Neuron (in vitro differentiated cells): Measurements from ENCODE around the gene CD300LD.
"Not testable (repeated sequence)": the region's sequence is repeated elsewhere in the genome, so short reads cannot be mapped to it uniquely, and the experiment has no call there.

Source experiments
- H2AFZ ChIP-seq: one replicate; pipeline ENCODE4 v1.6.1; 2013; ENCODE audit warnings: low read depth, mild to moderate bottlenecking, inconsistent platforms, low read length, moderate library complexity
- H3K27me3 ChIP-seq: one replicate; pipeline ENCODE4 v1.6.1; 2013; ENCODE audit warnings: low read length; ENCODE audit not compliant: insufficient read depth
- H3K36me3 ChIP-seq: one replicate; pipeline ENCODE4 v1.6.1; 2013; ENCODE audit warnings: low read length; ENCODE audit not compliant: insufficient read depth
- H3K4me1 ChIP-seq: one replicate; pipeline ENCODE4 v1.6.1; 2013; ENCODE audit warnings: low read length; ENCODE audit not compliant: insufficient read depth
- H3K4me3 ChIP-seq: 2 replicates; pipeline ENCODE4 v1.5.1; 2013; ENCODE audit warnings: mild to moderate bottlenecking, low read length, moderate library complexity
- H3K9me3 ChIP-seq: one replicate; pipeline ENCODE4 v1.6.1; 2013; ENCODE audit warnings: low read length

Gene CD300LD

DNA sequence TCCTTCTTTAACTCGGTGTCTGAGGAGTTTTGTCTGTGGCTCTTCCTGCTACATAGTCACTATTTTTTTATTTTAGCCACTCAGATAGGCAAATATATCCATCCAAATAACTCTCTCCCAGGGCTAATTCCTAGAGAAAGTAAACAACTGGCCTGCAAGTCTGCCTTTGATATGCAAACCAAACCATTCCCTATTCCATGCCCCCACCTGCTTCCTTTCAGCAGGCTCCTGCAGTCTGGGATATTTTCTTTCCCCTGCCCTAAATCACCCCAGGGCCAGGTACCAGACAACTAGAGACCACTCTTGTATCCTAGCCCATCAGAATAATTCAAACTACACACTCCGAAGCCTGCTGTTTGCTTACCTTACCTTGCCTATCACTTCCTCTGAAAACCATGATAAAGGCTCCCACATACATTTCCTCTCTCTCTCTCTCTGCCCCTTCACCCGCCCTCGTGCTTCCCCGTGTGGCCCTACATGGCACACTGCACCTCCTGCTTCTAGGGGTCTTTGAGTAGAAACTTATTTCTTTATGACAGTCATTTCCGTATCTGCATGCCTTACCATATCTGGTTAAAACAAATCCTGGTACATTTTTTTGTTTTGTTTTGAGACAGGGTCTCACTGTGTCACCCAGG is 33.1 kb downstream of the CD300LD start:
- H3K4me1 ChIP-seq: no peaks in the 10 kb centered on the region
- H3K4me3 ChIP-seq: no peak overlapping the region
- no peaks in the 10 kb centered on the region for H3K9me3 ChIP-seq
- H3K27me3 ChIP-seq: peaks cover 2% of the 10 kb centered on the region
- no peak overlapping the region for H2AFZ ChIP-seq
- no peaks in the 10 kb centered on the region for H3K36me3 ChIP-seq

GRCh38 chr17:74558402-74558801 is 33.7 kb downstream of the CD300LD start:
- not testable (repeated sequence) for H2AFZ ChIP-seq, H3K4me1 ChIP-seq, H3K4me3 ChIP-seq, H3K9me3 ChIP-seq, H3K27me3 ChIP-seq, H3K36me3 ChIP-seq

GRCh38 chr17:74555427-74555940 is 36.6 kb downstream of the CD300LD start:
- no peaks in the 10 kb centered on the region for H3K36me3 ChIP-seq
- no peak overlapping the region for H2AFZ ChIP-seq
- no peaks in the 10 kb centered on the region for H3K9me3 ChIP-seq
- H3K27me3 ChIP-seq: no peaks in the 10 kb centered on the region
- H3K4me1 ChIP-seq: peaks cover 14% of the 10 kb centered on the region
- no peak overlapping the region for H3K4me3 ChIP-seq

DNA sequence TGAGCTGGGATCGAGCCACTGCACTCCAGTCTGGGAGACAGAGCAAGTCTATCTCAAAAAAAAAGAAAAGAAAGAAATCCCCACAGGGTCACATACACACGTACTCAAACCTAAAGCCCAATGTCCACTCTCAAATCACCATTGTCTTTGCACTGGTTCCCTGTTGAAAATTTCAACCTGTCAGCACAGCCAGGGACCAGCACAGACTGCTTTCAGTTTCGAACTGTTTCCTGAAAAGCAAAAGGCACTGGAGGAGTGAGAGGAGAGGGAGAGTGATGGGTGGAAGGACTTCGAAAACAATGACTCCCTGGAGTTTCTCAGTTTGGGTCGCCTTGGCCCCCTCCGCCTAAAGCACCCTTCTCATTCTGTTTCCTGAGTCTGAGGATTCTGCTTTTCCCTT is 37.2 kb downstream of the CD300LD start:
- Histone ChIP-seq H3K4me3 (no peak overlapping the region), H3K9me3 (no peaks in the 10 kb centered on the region), H2AFZ (no peak overlapping the region), H3K27me3 (no peaks in the 10 kb centered on the region), H3K4me1 (peaks cover 14% of the 10 kb centered on the region), H3K36me3 (no peaks in the 10 kb centered on the region)

- Histone ChIP-seq H3K9me3 (no peaks in the 10 kb centered on the region), H3K4me3 (no peak overlapping the region), H2AFZ (no peak overlapping the region), H3K36me3 (no peaks in the 10 kb centered on the region), H3K27me3 (no peaks in the 10 kb centered on the region), H3K4me1 (peaks cover 14% of the 10 kb centered on the region)
These were observed 40.0 kb downstream of the CD300LD start for GRCh38 chr17:74552037-74552436.

GRCh38 chr17:74550602-74551001 is 41.5 kb downstream of the CD300LD start:
- Histone ChIP-seq H3K4me1 (peaks cover 14% of the 10 kb centered on the region), H2AFZ (no peak overlapping the region), H3K4me3 (no peak overlapping the region), H3K27me3 (no peaks in the 10 kb centered on the region), H3K36me3 (no peaks in the 10 kb centered on the region), H3K9me3 (no peaks in the 10 kb centered on the region)

DNA sequence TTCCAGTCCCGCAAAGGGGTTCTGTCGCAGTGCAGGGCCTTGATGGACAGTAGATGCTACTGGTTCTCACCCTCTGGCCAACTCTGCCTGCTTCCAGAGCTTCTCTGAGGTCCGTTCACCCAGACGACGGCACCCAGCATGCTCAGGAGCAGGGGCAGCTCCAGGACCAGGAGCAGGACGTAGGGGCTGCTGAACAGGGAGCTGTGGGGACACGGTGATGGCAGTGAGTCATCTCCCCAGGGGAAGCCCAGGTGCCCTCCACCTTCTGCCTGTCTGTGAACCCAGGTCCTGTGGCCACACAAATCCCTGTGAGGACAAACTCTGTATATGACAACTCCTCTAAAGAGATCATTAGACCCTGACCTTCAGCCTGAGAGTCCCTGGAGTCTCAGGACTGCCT is 42.7 kb downstream of the CD300LD start:
- H3K9me3 ChIP-seq: no peaks in the 10 kb centered on the region
- H3K27me3 ChIP-seq: no peaks in the 10 kb centered on the region
- H3K4me1 ChIP-seq: peaks cover 17% of the 10 kb centered on the region
- no peaks in the 10 kb centered on the region for H3K36me3 ChIP-seq
- H3K4me3 ChIP-seq: no peak overlapping the region
- no peak overlapping the region for H2AFZ ChIP-seq

- H3K36me3 ChIP-seq: no peaks in the 10 kb centered on the region
- no peaks in the 10 kb centered on the region for H3K27me3 ChIP-seq
- peaks cover 17% of the 10 kb centered on the region for H3K4me1 ChIP-seq
- H3K4me3 ChIP-seq: no peak overlapping the region
- no peak overlapping the region for H2AFZ ChIP-seq
- no peaks in the 10 kb centered on the region for H3K9me3 ChIP-seq
These were observed 44.3 kb downstream of the CD300LD start for GRCh38 chr17:74547736-74548135.

DNA sequence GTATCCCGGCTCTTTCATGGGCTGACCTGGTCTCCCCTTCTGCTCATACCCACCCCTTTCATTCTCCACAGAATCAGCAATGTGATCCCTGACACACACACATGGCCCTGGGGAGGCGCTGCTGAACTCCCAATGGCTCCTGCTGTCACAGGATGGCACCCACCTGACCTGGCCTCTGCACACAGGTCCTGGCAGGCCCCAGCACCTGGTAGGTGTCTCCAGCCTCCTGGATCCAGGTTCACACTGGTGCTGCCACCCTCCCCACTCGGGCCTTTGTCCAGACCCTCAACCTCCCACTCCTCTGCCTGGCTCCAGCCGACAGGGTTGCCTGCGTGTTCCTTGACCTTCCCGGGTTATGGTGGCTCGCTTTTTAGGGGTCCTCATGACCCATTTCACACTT is 44.8 kb downstream of the CD300LD start:
- Histone ChIP-seq H3K9me3 (no peaks in the 10 kb centered on the region), H3K36me3 (no peaks in the 10 kb centered on the region), H3K27me3 (no peaks in the 10 kb centered on the region), H2AFZ (no peak overlapping the region), H3K4me1 (peaks cover 14% of the 10 kb centered on the region), H3K4me3 (no peak overlapping the region)

GRCh38 chr17:74546586-74546985 is 45.5 kb downstream of the CD300LD start:
- Histone ChIP-seq H3K36me3 (no peaks in the 10 kb centered on the region), H3K9me3 (no peaks in the 10 kb centered on the region), H3K4me1 (peaks cover 8% of the 10 kb centered on the region), H3K4me3 (no peak overlapping the region), H2AFZ (no peak overlapping the region), H3K27me3 (peaks cover 4% of the 10 kb centered on the region)

GRCh38 chr17:74545843-74546230 is 46.2 kb downstream of the CD300LD start, which contains the start of gene CD300C:
Gene CD300C, minus strand, starts transcription at chr17:74546115. Its CDS starts 333 bp downstream, at chr17:74545782.
- no peak within 1 kb of the TSS for H3K4me3 ChIP-seq
- no peaks in the 10 kb centered on the region for H3K9me3 ChIP-seq
- H2AFZ ChIP-seq: no peak within 1 kb of the TSS
- peaks cover 11% of the 10 kb centered on the region for H3K27me3 ChIP-seq
- no peaks in the 10 kb centered on the region for H3K36me3 ChIP-seq
- peaks cover 3% of the 10 kb centered on the region for H3K4me1 ChIP-seq

DNA sequence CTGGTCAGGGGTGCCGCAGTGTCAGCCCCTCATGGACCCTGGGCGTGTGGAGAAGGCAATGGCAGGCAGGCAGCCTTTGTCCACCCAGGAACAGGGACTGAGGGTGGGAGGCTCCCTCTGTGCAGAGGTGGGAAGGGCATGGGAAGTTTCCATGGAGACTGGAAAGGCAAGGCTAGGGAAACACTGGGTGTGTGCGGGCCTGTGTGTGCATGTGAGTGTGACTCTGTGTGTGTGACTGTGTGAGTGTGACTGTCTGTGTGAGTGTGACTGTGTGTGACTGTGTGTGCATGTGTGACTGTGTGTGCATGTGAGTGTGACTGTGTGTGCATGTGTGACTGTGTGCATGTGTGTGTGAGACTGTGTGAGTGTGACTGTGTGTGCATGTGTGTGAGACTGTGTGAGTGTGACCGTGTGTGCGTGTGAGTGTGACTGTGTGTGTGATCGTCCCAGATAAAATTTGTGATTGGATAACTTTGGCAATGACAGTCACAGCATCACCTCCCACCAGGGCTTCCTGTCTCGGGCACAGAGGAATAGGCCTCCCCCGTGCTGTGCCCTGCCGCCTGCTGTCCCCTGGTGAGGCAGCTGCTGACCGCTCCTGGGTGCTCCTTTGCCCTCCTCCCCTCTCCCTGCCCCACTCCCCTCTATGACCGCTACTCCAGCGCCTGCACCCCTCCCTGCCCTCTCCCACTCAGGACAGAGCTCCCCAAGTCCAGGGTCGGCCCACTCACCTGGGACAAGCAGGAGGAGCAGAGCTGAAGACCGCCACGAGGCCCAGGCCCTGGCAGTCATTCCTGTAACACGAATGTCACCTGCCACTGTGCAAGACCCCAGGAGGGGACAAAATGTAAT is 46.9 kb downstream of the CD300LD start:
- H3K4me3 ChIP-seq: no peak overlapping the region
- no peak overlapping the region for H2AFZ ChIP-seq
- peaks cover 3% of the 10 kb centered on the region for H3K4me1 ChIP-seq
- no peaks in the 10 kb centered on the region for H3K36me3 ChIP-seq
- H3K9me3 ChIP-seq: no peaks in the 10 kb centered on the region
- H3K27me3 ChIP-seq: peaks cover 12% of the 10 kb centered on the region

DNA sequence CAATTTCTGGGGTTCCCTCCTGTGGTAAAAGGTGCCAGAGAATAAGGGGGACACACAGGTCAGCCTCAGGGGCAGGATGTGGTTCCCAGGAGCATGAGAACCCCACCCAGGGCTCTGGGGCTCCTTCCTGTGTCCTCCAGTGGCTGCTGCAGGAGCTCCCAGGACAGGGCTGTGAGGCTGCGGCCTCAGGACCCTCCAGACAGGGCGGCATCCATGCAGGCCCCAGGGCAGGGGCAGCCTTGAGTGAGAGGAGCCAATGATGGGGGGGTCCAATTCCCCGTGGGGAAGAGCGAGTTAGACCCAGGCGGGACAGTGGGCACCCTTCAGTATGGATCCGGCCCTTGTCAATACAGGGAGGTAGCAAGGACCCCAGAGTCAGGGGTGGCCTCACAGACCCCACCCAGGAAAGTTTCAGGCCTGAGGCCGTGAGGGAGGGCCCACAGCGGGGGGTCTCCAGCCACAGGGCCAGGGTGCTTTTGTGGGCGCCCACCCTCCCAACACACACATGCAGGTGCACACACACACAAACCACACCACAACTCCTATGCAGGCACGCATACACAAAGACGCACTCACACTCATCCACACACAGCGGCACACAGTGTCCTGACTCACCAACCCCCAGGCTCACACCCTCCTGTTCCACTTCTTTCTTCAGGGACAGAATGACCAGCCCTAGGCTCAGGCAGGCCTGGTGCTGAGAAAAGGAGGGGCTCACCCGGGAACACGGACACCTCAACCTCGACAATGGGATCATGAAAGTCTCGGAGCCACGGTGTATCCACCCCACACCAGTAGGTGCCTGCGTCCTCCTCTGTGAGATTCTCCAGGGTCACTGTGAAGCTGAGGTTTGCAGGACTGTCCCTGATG is 48.0 kb downstream of the CD300LD start:
- H3K4me1 ChIP-seq: peaks cover 3% of the 10 kb centered on the region
- H3K27me3 ChIP-seq: peaks cover 19% of the 10 kb centered on the region
- no peaks in the 10 kb centered on the region for H3K36me3 ChIP-seq
- no peaks in the 10 kb centered on the region for H3K9me3 ChIP-seq
- H2AFZ ChIP-seq: no peak overlapping the region
- no peak overlapping the region for H3K4me3 ChIP-seq
